Loucy (cell line): ENCODE results near the gene PARS2.

Experiments
- H2AFZ ChIP-seq: fragments of 200-600 bp; sonication (generic); 2 replicates; pipeline ENCODE4 v1.6.0; 2016; ENCODE audit warnings: antibody characterized with exemption, mild to moderate bottlenecking, low read length, moderate library complexity
- H3F3A ChIP-seq: fragments of 200-600 bp; 2 replicates; pipeline ENCODE4 v1.6.0; 2016; ENCODE audit warnings: antibody characterized with exemption, low read depth, mild to moderate bottlenecking
- H3K27me3 ChIP-seq: fragments of 200-600 bp; sonication (generic); 2 replicates; pipeline ENCODE4 v1.6.1; 2014; ENCODE audit warnings: low read length, mild to moderate bottlenecking; ENCODE audit not compliant: insufficient read depth, poor library complexity, severe bottlenecking
- H3K36me3 ChIP-seq: fragments of 200-600 bp; sonication (generic); 2 replicates; pipeline ENCODE4 v1.6.1; 2016; ENCODE audit warnings: low read length; ENCODE audit not compliant: insufficient read depth
- H3K4me1 ChIP-seq: fragments of 200-600 bp; sonication (generic); 2 replicates; pipeline ENCODE4 v1.5.1; 2014; ENCODE audit warnings: low read length, mild to moderate bottlenecking; ENCODE audit not compliant: insufficient read depth, poor library complexity, severe bottlenecking
- H3K4me2 ChIP-seq: fragments of 200-600 bp; sonication (generic); 2 replicates; pipeline ENCODE4 v1.6.0; 2014; ENCODE audit warnings: antibody characterized with exemption, low read length, low read depth, mild to moderate bottlenecking; ENCODE audit not compliant: poor library complexity, severe bottlenecking
- H3K4me3 ChIP-seq: fragments of 200-600 bp; sonication (generic); 2 replicates; pipeline ENCODE4 v1.5.1; 2014; ENCODE audit warnings: low read length, mild to moderate bottlenecking, mixed read lengths; ENCODE audit not compliant: poor library complexity, severe bottlenecking
- H3K79me2 ChIP-seq: fragments of 200-600 bp; sonication (generic); 2 replicates; pipeline ENCODE4 v1.6.1; 2014; ENCODE audit warnings: low read length; ENCODE audit not compliant: insufficient read depth
- H3K9ac ChIP-seq: fragments of 200-600 bp; sonication (generic); 2 replicates; pipeline ENCODE4 v1.6.0; 2014; ENCODE audit warnings: mild to moderate bottlenecking, low read depth, low read length, moderate library complexity; ENCODE audit not compliant: poor library complexity, severe bottlenecking
- H3K9me2 ChIP-seq: fragments of 200-600 bp; sonication (generic); replicated peaks from 2 replicates; pipeline ENCODE4 v1.6.1; 2016; ENCODE audit warnings: low read depth, low read length, mixed read lengths
- H3K9me3 ChIP-seq: fragments of 200-600 bp; sonication (generic); 2 replicates; pipeline ENCODE4 v1.6.1; 2014; ENCODE audit warnings: mild to moderate bottlenecking, antibody characterized with exemption, low read length, low read depth; ENCODE audit not compliant: insufficient read depth
- H4K20me1 ChIP-seq: fragments of 200-600 bp; sonication (generic); 2 replicates; pipeline ENCODE4 v1.6.0; 2014; ENCODE audit warnings: antibody characterized with exemption, low read length, mild to moderate bottlenecking; ENCODE audit not compliant: insufficient read depth, poor library complexity, severe bottlenecking
- CTCF ChIP-seq: fragments of 200-600 bp; sonication (generic); conservative IDR thresholded peaks from 2 replicates; pipeline ENCODE4 v1.5.1; 2014; ENCODE audit warnings: mild to moderate bottlenecking, antibody characterized with exemption, low read length
- EZH2phosphoT487 ChIP-seq: fragments of 200-600 bp; IDR thresholded peaks from 2 replicates; pipeline ENCODE4 v1.6.1; 2018; ENCODE audit warnings: antibody characterized with exemption, mild to moderate bottlenecking, moderate library complexity, borderline replicate concordance

The PARS2 gene

GRCh38 chr1:54745274-54745673 is 19.0 kb downstream of the PARS2 start:
- Histone ChIP-seq H2AFZ (no peak overlapping the region), H3K9ac (no peak overlapping the region), H3K9me2 (no peaks in the 10 kb centered on the region), H3F3A (no peaks in the 10 kb centered on the region), H3K4me1 (no peaks in the 10 kb centered on the region), H3K36me3 (peaks cover 38% of the 10 kb centered on the region; the same call in 1 of the 2 replicates), H3K27me3 (no peaks in the 10 kb centered on the region), H4K20me1 (no peaks in the 10 kb centered on the region), H3K79me2 (no peaks in the 10 kb centered on the region), H3K4me3 (no peak overlapping the region), H3K9me3 (no peaks in the 10 kb centered on the region), H3K4me2 (no peak overlapping the region)
- no peak for TF ChIP-seq CTCF
- no peak for TF ChIP-seq EZH2phosphoT487

GRCh38 chr1:54744696-54745095 is 19.6 kb downstream of the PARS2 start:
- Histone ChIP-seq H3K4me3 (no peak overlapping the region), H3K79me2 (no peaks in the 10 kb centered on the region), H3K4me1 (no peaks in the 10 kb centered on the region), H4K20me1 (no peaks in the 10 kb centered on the region), H3K36me3 (peaks cover 43% of the 10 kb centered on the region; the same call in 1 of the 2 replicates), H3K9me3 (no peaks in the 10 kb centered on the region), H3F3A (no peaks in the 10 kb centered on the region), H3K4me2 (no peak overlapping the region), H3K9ac (no peak overlapping the region), H3K9me2 (no peaks in the 10 kb centered on the region), H3K27me3 (no peaks in the 10 kb centered on the region), H2AFZ (no peak overlapping the region)
- TF ChIP-seq CTCF (no peak), EZH2phosphoT487 (no peak)

- TF ChIP-seq EZH2phosphoT487 (no peak), CTCF (no peak)
- H3K4me1 ChIP-seq: no peaks in the 10 kb centered on the region
- no peak overlapping the region for H3K4me2 ChIP-seq
- H3K9me2 ChIP-seq: no peaks in the 10 kb centered on the region
- H3F3A ChIP-seq: no peaks in the 10 kb centered on the region
- no peaks in the 10 kb centered on the region for H4K20me1 ChIP-seq
- H3K4me3 ChIP-seq: no peak overlapping the region
- H3K36me3 ChIP-seq: peaks cover 50% of the 10 kb centered on the region; the same call in 1 of the 2 replicates
- no peaks in the 10 kb centered on the region for H3K27me3 ChIP-seq
- no peak overlapping the region for H3K9ac ChIP-seq
- H3K79me2 ChIP-seq: no peaks in the 10 kb centered on the region
- H3K9me3 ChIP-seq: no peaks in the 10 kb centered on the region
- no peak overlapping the region for H2AFZ ChIP-seq
These were observed 20.7 kb downstream of the PARS2 start for GRCh38 chr1:54743416-54744226.
